GM18499 (cell line): ENCODE data around the gene PBX3.

ENCODE experiments used
- ATAC-seq: cut with Tn5 transposase; IDR thresholded peaks from one replicate; pipeline ENCODE4 v1.9.1; 2021; ENCODE audit warnings: moderate number of reproducible peaks; ENCODE audit not compliant: insufficient read depth, unreplicated experiment

PBX3 gene

DNA sequence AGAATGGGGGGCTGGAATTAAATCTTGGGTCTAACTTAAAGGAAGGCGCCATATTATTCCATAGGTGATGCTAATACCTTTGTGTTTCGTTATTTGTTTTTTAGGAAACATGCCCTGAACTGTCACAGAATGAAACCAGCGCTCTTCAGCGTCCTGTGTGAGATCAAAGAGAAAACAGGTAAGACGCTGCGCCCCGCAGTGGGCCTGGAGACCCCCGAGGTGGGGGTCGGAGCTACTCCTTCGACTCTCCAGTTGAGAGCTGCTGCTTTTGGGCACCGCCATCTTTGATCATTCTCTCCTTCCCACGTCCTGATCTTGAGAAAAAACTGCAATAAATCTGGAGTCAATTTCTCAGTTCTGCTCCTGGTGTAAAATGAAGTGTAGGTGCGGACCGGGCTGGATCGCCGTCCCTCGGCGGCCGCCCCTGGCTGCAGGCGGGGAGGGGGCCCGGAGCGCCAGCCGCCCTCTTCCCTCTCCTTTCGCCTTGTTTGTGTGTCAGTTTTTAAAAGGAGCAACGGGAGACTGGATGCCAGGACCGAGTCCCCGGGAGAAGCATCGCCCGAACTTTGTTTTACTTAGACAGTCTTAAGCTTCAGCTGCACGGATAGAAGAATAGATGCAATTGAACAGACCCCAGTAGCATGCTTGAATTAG is 1.4 kb downstream of the PBX3 start:
- no peak for ATAC-seq

DNA sequence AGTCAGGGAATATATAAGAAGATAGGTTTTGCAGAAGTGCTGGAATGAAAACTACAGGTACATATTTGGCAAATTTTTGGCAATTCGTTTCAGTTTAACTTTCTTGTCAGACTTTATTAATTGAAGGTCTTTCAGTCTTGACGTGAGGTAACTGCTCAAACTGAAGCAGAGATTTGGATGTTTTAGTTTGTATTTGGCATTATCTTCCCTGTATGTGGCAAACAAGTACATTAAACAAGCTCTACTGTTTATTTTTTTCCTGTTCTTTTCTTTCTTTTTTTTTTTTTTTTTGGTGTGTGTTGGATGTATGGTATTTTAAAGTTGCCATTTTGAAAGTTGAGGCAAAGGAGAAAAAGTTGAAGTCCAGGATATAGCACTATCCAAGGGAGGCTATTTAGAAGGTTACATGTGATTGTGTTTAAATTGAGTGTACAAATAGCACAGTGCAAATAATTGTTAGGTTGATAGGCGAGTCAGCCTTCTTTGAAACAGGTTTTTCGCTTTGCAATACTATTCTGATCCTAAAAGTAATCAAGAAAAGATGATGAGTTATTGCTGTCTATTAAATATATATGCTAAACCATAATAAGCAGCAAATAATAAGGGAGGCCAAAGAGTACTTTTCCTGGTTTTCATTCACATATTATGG is 2.2 kb downstream of the PBX3 start:
- no peak for ATAC-seq

DNA sequence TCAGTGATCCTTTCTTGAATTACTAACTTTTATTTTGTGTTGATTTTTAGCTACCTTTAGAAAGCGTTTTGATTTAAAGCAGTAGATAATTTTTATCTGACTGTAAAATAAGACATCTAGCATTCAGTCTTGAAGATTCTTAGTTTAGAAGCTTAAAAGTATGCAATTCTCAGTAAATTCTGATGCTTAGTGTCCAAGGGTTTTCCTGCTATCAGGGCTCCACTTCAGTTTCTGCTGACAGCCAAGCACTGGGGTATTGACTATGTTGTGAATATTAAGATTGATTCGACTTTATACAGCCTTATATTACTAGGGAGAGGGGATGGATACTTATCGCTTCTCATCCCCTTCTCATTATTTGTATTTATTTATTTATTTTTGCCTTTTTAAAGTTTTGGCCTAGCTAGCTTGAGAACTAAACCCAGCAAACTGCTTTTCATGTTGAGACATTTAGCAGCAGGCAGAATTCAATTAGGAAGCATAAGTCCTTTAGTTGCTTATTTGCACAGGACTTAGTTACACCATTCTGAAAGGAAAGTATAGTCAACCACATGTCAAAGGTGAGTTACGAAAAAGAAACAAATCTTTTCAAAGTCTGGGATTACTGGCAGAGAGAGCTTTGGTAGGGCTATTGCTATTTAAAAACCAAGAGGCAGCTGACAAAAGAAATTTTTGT is 2.9 kb downstream of the PBX3 start:
- no peak for ATAC-seq

- ATAC-seq = no peak
These were observed 3.4 kb downstream of the PBX3 start for GRCh38 chr9:125750627-125751011.

- ATAC-seq = no peak
These were observed 5.0 kb downstream of the PBX3 start for GRCh38 chr9:125752070-125752628.

GRCh38 chr9:125754096-125754495 is 6.9 kb downstream of the PBX3 start:
- ATAC-seq = no peak

DNA sequence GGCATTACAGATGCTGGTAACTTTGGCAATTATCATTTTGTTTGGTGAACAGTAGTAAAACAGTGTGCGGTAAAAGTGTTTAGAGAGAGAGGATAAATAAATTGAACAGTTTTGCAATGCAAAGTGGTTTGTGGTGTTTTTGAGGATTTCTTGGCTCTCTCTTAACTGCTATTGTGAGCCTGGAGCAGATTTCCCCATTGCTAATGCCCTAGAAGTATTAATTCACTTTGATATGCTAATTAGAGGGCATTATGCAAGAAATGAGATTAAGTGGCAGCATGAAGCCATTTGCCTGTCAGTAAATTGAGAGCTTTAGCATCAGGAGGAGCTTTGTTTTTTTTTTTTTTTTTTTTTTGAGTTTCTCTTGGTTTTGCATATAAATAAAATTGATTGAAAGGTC is 8.2 kb downstream of the PBX3 start:
- no peak for ATAC-seq

- ATAC-seq = no peak
These were observed 9.3 kb downstream of the PBX3 start for GRCh38 chr9:125756518-125756917.

DNA sequence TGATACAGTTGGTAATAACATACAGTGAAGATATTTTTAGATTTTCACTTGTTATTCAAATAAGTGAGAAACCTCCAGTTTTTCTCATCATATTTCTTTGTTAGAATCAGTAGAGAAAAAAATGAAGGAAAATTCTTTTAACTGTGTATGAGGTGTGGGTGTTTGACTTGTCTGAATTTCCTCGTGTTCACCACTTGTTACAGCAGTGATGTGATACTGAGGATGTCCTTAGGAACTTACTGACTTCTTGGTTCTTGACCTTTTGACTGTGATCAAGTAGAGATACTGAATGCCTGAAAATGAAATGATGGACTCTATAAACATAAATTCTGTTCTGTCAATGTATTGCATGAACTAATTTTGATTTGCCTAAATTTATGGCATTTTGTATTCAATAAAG is 10.7 kb downstream of the PBX3 start:
- no peak for ATAC-seq

DNA sequence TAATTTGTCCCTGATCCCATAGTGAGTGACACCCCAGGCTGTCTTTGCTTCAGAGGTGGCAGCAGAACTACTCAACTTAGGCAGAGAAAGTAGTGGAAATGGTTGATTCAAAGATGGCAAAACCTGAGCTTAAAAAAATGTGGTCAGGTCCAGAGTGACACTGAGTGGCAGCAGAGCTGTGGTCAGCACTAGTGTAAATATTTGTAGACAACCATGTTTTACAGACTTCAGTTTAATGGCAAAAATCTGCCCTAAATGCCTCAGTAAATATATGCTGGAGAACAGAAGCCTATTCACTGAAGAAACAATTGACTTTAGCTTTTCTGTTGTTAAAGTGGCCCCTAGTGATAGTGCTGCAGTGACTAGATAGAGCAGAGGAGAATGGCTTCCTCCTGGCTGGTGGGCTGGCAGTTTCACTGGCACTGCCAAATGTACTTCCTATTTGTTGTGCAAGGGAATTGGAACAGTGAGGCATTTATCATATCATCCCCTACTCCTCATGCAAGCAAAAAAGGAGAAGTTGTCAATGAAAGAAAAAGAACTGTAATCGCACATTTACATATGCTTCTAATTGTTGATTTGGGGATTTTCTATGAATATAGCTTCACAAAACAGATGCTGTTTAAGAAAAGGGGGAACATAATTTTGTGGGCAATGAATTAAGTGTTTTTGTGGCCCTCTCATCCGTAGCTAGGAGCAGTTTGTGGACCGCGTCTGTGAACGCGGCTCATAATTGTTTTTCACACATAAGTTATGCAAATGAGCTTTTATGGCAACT is 12.0 kb downstream of the PBX3 start:
- no peak for ATAC-seq

- no peak for ATAC-seq
These were observed 12.6 kb downstream of the PBX3 start for GRCh38 chr9:125759764-125760129.

- ATAC-seq = no peak
These were observed 13.4 kb downstream of the PBX3 start for GRCh38 chr9:125760537-125760936.

DNA sequence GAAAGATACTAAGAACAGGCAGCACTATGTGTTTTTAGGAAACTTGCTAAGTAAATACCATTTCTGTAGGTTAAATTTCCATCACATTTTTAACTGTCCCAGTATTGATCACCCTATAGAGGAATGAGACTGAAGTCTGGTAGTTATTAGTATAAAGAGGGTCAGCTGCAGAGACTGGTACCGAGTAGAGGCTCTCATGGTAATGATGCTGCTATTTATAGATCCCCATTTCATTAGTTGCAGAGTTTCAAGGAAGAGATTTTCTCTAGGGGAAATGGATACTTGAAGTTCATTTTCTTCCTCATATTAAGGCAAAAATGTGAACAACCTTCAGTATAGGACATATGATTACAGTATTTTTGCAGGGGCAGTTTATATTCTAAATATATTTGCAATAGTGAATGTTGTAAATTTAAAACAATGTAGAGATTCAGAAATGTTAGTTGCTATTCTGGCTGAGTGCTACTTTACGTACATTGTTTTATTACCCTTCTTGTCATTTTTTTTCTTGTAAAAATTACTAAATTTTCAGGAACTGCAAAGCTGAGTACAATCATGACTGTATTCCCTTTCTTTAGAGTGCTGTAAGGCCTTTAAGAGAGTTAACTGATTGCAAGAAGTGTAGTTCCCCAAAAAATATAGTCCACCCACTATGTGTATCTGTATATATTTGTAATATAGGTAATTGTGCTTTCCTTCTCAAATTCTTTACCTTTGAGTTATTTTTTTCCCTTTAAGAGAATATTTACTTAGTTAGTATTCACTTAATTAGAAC is 14.7 kb downstream of the PBX3 start:
- ATAC-seq = no peak

DNA sequence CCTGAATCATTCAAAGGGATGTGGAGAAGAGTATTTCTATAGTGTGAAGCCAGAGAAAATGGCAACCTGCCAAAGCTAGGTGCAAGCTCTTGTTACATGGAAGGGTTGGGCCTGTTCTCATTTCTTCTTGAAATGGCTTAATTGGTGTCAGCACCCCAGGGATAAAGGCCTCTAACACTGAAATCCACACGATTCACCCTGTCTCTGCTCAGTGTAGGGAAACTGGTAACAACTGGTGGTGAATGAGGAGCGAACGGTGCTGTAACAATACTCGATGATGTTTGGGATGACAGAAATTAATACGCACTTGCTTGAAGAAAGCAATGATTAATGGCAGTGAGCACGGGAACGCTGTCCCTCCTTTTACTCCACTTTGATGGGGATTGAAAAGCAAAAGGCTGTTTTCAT is 16.2 kb downstream of the PBX3 start:
- no peak for ATAC-seq

GRCh38 chr9:125764198-125764597 is 17.0 kb downstream of the PBX3 start:
- ATAC-seq = no peak

DNA sequence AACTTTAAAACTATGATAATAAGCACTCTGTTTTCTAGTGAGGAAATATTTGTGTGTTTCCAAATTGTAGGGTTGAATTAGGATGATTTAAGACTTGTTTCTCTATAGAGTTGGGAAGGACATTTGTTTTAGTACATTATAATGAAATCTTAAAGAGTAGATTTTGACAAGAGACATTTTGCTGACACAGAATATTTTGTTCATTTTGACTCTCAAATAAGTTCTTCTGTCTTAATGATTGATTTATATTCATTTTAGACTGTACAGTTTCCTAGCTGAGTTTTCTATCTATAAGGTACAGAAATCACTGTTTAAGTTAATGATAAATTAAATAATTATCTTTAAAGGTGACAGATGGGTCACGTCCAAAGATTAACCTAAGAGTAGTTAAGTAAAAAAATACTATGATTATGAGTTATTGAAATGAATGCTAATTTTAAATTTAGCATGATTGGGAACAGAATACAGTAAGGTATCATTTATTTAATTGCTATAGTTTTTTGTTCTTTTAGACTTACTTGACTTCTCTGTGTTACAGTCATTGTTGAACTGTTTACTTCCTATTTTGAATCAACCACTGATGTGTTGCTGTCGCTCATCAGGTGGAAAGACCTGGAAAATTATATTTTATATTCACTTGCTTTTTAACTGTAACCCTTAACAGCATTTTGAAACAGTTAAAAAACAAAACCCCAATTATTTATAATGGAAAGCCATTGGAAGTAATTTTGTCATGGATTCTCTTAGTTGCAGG is 19.5 kb downstream of the PBX3 start:
- no peak for ATAC-seq

DNA sequence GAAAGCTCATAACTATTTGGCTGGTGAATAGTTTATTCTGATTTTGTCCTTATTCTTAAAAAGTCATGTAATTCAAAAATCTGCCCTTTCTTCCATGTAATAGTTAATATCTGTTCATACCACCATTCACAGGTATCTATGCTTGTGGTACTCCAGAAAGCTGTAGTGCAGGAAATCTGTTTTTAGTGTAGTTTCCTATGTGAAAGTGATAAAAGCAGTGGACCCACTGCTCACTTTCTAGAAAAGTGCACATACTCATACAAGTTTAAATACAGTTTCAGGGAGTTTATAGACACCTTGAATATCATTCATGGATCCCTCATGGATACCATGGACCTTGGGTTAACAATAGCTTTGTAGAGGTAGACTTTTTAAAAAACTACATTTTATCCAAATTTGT is 20.2 kb downstream of the PBX3 start:
- no peak for ATAC-seq

- ATAC-seq = no peak
These were observed 21.6 kb downstream of the PBX3 start for GRCh38 chr9:125768803-125769202.

- no peak for ATAC-seq
These were observed 23.9 kb downstream of the PBX3 start for GRCh38 chr9:125771037-125771436.
